B cell (primary cell): ENCODE results near the gene BMP7. TPM values are rescaled to one million over a fixed set of nuclear protein-coding genes. Genes with fewer than 3 reads are reported as not detected.

Experiments
- ATAC-seq: fragments of 200-7000 bp; cut with Tn5 transposase; one replicate; pipeline ENCODE4 v1.10.0; 2021; ENCODE audit warnings: low read depth, mild to moderate bottlenecking, moderate number of reproducible peaks, moderate library complexity
- CTCF ChIA-PET: fragments of 350-600 bp; sonication (Branson Sonifier 250); formaldehyde crosslinking; loops from one replicate; lab custom pipeline; 2021; ENCODE audit warnings: antibody characterized with exemption, inconsistent platforms; lab: Charles Lee
- POLR2A ChIA-PET: fragments of 350-600 bp; sonication (Branson Sonifier 250); formaldehyde crosslinking; loops from one replicate; lab custom pipeline; 2021; ENCODE audit warnings: antibody characterized with exemption; lab: Charles Lee
- DNase-seq: peaks from one replicate; pipeline ENCODE4 v3.0.0; 2013
- H2AFZ ChIP-seq: 2 replicates; pipeline ENCODE4 v1.6.1; 2012; ENCODE audit warnings: mild to moderate bottlenecking, low read depth, low read length; ENCODE audit not compliant: insufficient read depth, poor library complexity, severe bottlenecking
- H3K27ac ChIP-seq, 2 donors: 1 replicate in 1 of 2; 2 replicates in 1 of 2; pipeline ENCODE4 v1.5.1; 2012 to 2013; ENCODE audit warnings: low read length in 2 of 2, mild to moderate bottlenecking in 2 of 2, moderate library complexity in 1 of 2
- H3K27me3 ChIP-seq, 4 experiments: fragments of 200-600 bp in 1 of 4; sonication (generic) in 1 of 4; replicated peaks in 1 of 4; 1 replicate in 2 of 4; 2 replicates in 2 of 4; pipeline versions ENCODE4 v1.6.1 to v1.7.0; 2013 to 2016; ENCODE audit warnings: low read length in 3 of 4, mild to moderate bottlenecking in 2 of 4, mixed read lengths in 1 of 4, moderate library complexity in 1 of 4; ENCODE audit not compliant: insufficient read depth in 4 of 4, control insufficient read depth in 3 of 4; ENCODE audit errors: control extremely low read depth in 1 of 4
- H3K36me3 ChIP-seq, 2 experiments: replicated peaks in 1 of 2; 1 replicate in 1 of 2; 2 replicates in 1 of 2; pipeline versions ENCODE4 v1.6.1 to v1.7.1; 2013; ENCODE audit warnings: low read length in 1 of 2; ENCODE audit not compliant: insufficient read depth in 2 of 2, control insufficient read depth in 1 of 2; ENCODE audit errors: control extremely low read depth in 1 of 2, extremely low read depth in 1 of 2
- H3K4me1 ChIP-seq, 2 donors: fragments of 200-600 bp in 1 of 2; sonication (generic) in 1 of 2; 1 replicate in 1 of 2; 2 replicates in 1 of 2; pipeline versions ENCODE4 v1.5.1 to v1.6.1; 2013 to 2017; ENCODE audit warnings: low read length in 2 of 2; ENCODE audit not compliant: control insufficient read depth in 2 of 2, insufficient read depth in 2 of 2
- H3K4me2 ChIP-seq: replicated peaks from 2 replicates; pipeline ENCODE3; 2012; ENCODE audit warnings: mild to moderate bottlenecking, low read depth, low read length; ENCODE audit not compliant: poor library complexity, severe bottlenecking
- H3K4me3 ChIP-seq, 5 experiments: fragments of 200-600 bp in 1 of 5; sonication (generic) in 1 of 5; 1 replicate in 3 of 5; 2 replicates in 2 of 5; pipeline versions ENCODE4 v1.5.1 to v1.7.0; 2011 to 2016; ENCODE audit warnings: low read length in 4 of 5, mild to moderate bottlenecking in 4 of 5, low read depth in 2 of 5, control low read depth in 1 of 5, moderate library complexity in 1 of 5; ENCODE audit not compliant: insufficient read depth in 1 of 5; ENCODE audit errors: control extremely low read depth in 1 of 5, extremely low read depth in 1 of 5
- H3K79me2 ChIP-seq: fragments of 200-600 bp; sonication (generic); one replicate; pipeline ENCODE4 v1.6.0; 2016; ENCODE audit warnings: low read length; ENCODE audit not compliant: control insufficient read depth, insufficient read depth
- H3K9ac ChIP-seq: fragments of 200-600 bp; sonication (generic); 2 replicates; pipeline ENCODE4 v1.6.1; 2017; ENCODE audit warnings: mild to moderate bottlenecking, low read length, moderate library complexity
- H3K9me3 ChIP-seq, 3 donors: one replicate each; pipeline versions ENCODE4 v1.6.1 to v1.7.1; 2013; ENCODE audit warnings: low read length in 2 of 3; ENCODE audit not compliant: control insufficient read depth in 2 of 3, insufficient read depth in 1 of 3; ENCODE audit errors: control extremely low read depth in 1 of 3
- H4K20me1 ChIP-seq: 2 replicates; pipeline ENCODE4 v1.6.0; 2012; ENCODE audit warnings: mild to moderate bottlenecking, low read length; ENCODE audit not compliant: insufficient read depth, control insufficient read depth, poor library complexity, severe bottlenecking
- H3K27ac Mint-ChIP-seq: one replicate; pipeline ENCODE4 v1.8.0; 2021; ENCODE audit warnings: mixed read lengths
- H3K27me3 Mint-ChIP-seq: one replicate; pipeline ENCODE4 v1.8.0; 2021; ENCODE audit warnings: mixed read lengths
- H3K4me1 Mint-ChIP-seq: one replicate; pipeline ENCODE4 v1.8.0; 2021; ENCODE audit warnings: mixed read lengths
- H3K4me3 Mint-ChIP-seq: one replicate; pipeline ENCODE4 v1.8.0; 2021; ENCODE audit warnings: mixed read lengths
- H3K9me3 Mint-ChIP-seq: one replicate; pipeline ENCODE4 v1.8.0; 2022; ENCODE audit warnings: mixed read lengths; ENCODE audit not compliant: insufficient read depth
- CTCF ChIP-seq: fragments of 200-600 bp; IDR thresholded peaks from one replicate; pipeline ENCODE4 v1.8.0; 2022; ENCODE audit warnings: antibody characterized with exemption, mild to moderate bottlenecking
- EZH2 ChIP-seq: IDR thresholded peaks from 2 replicates; pipeline ENCODE4 v1.6.1; 2012; ENCODE audit warnings: borderline replicate concordance, low read depth, mild to moderate bottlenecking, moderate library complexity, low read length; ENCODE audit not compliant: insufficient read depth, poor library complexity, severe bottlenecking
- WGBS: methylation state at CpG from one replicate; pipeline ENCODE4 v1.1.5; 2013; ENCODE audit warnings: missing lambda C conversion rate; ENCODE audit not compliant: insufficient coverage; 5-methylcytosine and 5-hydroxymethylcytosine counted together
- intact Hi-C: fragments of 100-400 bp; cut with micrococcal nuclease; formaldehyde crosslinking; loops from one replicate; pipeline ENCODE4 v1.10.0; 2022
- polyA plus RNA-seq: library from polyadenylated mRNA; depleted of rRNA; stranded (reverse); fragments of >200 nt; gene quantifications from 2 replicates; pipeline ENCODE4 v1.2.3, GENCODE V29; 2012
- total RNA-seq, 2 donors: library from RNA; stranded (reverse); fragments of 120-200 nt in 1 of 2; gene quantifications; 1 replicate in 1 of 2; 2 replicates in 1 of 2; pipeline versions ENCODE4 v1.2.3 to v1.2.4, GENCODE V29; 2013 to 2022

The BMP7 gene
- total and polyA plus RNA-seq, 2 donors (not counting 1 experiment from before 2014, with no cell fraction given) = not detected

GRCh38 chr20:57167292-57167655 is 99.2 kb downstream of the BMP7 start:
- POLR2A ChIA-PET = no interaction called here
- TF ChIP-seq EZH2 = no peak
- TF ChIP-seq CTCF = no peak
- Mint-ChIP-seq H3K9me3 (no peaks in the 10 kb centered on the region), H3K4me3 (no peak overlapping the region), H3K27ac (no peak overlapping the region), H3K4me1 (no peaks in the 10 kb centered on the region), H3K27me3 (peaks cover 4% of the 10 kb centered on the region)
- CTCF ChIA-PET = no interaction called here
- Histone ChIP-seq H3K27me3 (no peaks in the 10 kb centered on the region), H3K4me1 (no peaks in the 10 kb centered on the region), H3K9ac (no peak overlapping the region), H3K36me3 (no peaks in the 10 kb centered on the region), H3K79me2 (no peaks in the 10 kb centered on the region), H3K4me2 (no peak overlapping the region), H3K27ac (no peak overlapping the region), H2AFZ (no peak overlapping the region), H3K4me3 (no peak overlapping the region), H3K9me3 (peaks cover 0 to 12% (median 0%) of the 10 kb centered on the region in 3 donors), H4K20me1 (no peaks in the 10 kb centered on the region)
- WGBS = 85% methylated on average over 7 of the region's 8 CpGs
- intact Hi-C loops = no loop called here
- no peak for ATAC-seq
- no peak for DNase-seq

GRCh38 chr20:57166568-57167291 is 99.7 kb downstream of the BMP7 start:
- no peak overlapping the region for H3K9ac ChIP-seq
- H3K9me3 ChIP-seq = peaks cover 0 to 12% (median 0%) of the 10 kb centered on the region in 3 donors
- H4K20me1 ChIP-seq = no peaks in the 10 kb centered on the region
- CTCF ChIA-PET = no interaction called here
- H2AFZ ChIP-seq = no peak overlapping the region
- H3K4me1 ChIP-seq = no peaks in the 10 kb centered on the region
- Mint-ChIP-seq H3K27ac (no peak overlapping the region), H3K9me3 (no peaks in the 10 kb centered on the region), H3K27me3 (peaks cover 4% of the 10 kb centered on the region), H3K4me3 (no peak overlapping the region), H3K4me1 (no peaks in the 10 kb centered on the region)
- H3K4me3 ChIP-seq = no peak overlapping the region
- 83% methylated on average over 16 of the region's 18 CpGs for WGBS
- POLR2A ChIA-PET = no interaction called here
- no peak for ATAC-seq
- H3K27ac ChIP-seq = no peak overlapping the region
- no peaks in the 10 kb centered on the region for H3K27me3 ChIP-seq
- H3K79me2 ChIP-seq = no peaks in the 10 kb centered on the region
- DNase-seq = no peak
- no peaks in the 10 kb centered on the region for H3K36me3 ChIP-seq
- intact Hi-C loops = no loop called here
- no peak overlapping the region for H3K4me2 ChIP-seq
- TF ChIP-seq CTCF (no peak), EZH2 (no peak)
